Adrenal gland (tissue), 12 donors: ENCODE data around the gene TMEM125. TPM values are rescaled to one million over a fixed set of nuclear protein-coding genes. Genes with fewer than 3 reads are reported as not detected.

Experiments used
- DNase-seq, 7 donors: peaks; one replicate each; pipeline ENCODE4 v3.0.0-alpha.2; 2019 to 2020
- H3K27ac ChIP-seq, 5 donors: fragments of 200-600 bp; sonication (generic) in 4 of 5; 1 replicate in 3 of 5; 2 replicates in 2 of 5; pipeline versions ENCODE4 v1.5.1 to v1.8.0; 2016 to 2020; ENCODE audit warnings: mild to moderate bottlenecking in 1 of 5
- H3K27me3 ChIP-seq: fragments of 200-600 bp; 2 replicates; pipeline ENCODE4 v1.8.0; 2021
- H3K36me3 ChIP-seq, 2 donors: fragments of 200-600 bp; replicated peaks in 1 of 2; 1 replicate in 1 of 2; 2 replicates in 1 of 2; pipeline versions ENCODE4 v1.5.1 to v1.8.0; 2018 to 2022
- H3K4me1 ChIP-seq, 2 donors: fragments of 200-600 bp; replicated peaks in 1 of 2; 1 replicate in 1 of 2; 2 replicates in 1 of 2; pipeline versions ENCODE4 v1.5.1 to v1.8.0; 2018 to 2021
- H3K4me3 ChIP-seq, 4 donors: fragments of 200-600 bp; sonication (generic) in 3 of 4; one replicate each; pipeline ENCODE4 v1.5.1; 2016 to 2018
- H3K9me3 ChIP-seq, 3 donors: fragments of 200-600 bp; sonication (generic) in 1 of 3; replicated peaks in 1 of 3; 1 replicate in 2 of 3; 2 replicates in 1 of 3; pipeline versions ENCODE4 v1.5.1 to v1.8.0; 2016 to 2021
- CTCF ChIP-seq, 6 experiments: fragments of 450-650 bp in 4 of 6; fragments of 200-600 bp in 2 of 6; sonication (generic) in 1 of 6; IDR thresholded peaks; 1 replicate in 5 of 6; 2 replicates in 1 of 6; pipeline versions ENCODE4 v1.5.1 to v1.8.0; 2016 to 2021; ENCODE audit warnings: antibody characterized with exemption in 6 of 6, mild to moderate bottlenecking in 2 of 6, moderate library complexity in 1 of 6
- POLR2A ChIP-seq, 2 donors: fragments of 450-650 bp; IDR thresholded peaks; one replicate each; pipeline ENCODE4 v1.6.1; 2017; ENCODE audit warnings: antibody characterized with exemption in 2 of 2, mild to moderate bottlenecking in 2 of 2, moderate library complexity in 1 of 2
- WGBS, 4 donors: extraction: QIAGEN DNeasy Blood & Tissue Kit in 2 of 4; methylation state at CpG; one replicate each; pipeline versions ENCODE4 v1.1.5 to v1.1.7; 2013 to 2017; 5-methylcytosine and 5-hydroxymethylcytosine counted together
- intact Hi-C, 2 donors: fragments of 100-400 bp; cut with DNase I; formaldehyde crosslinking; loops; one replicate each; pipeline versions ENCODE4 v1.14.1 to v1.15.0; 2022 to 2023
- polyA plus RNA-seq, 3 donors: library from polyadenylated mRNA; stranded (reverse); fragments of 200-250 nt in 2 of 3; fragments of 350-450 nt in 1 of 3; fragmentation: Illumina TruSeq in 1 of 3; extraction: RNeasy Lipid Tissue Mini Kit (QIAGEN cat#74804) in 1 of 3; gene quantifications; one replicate each; pipeline ENCODE4 v1.2.3, GENCODE V29; 2013 to 2014
- total RNA-seq, 9 donors: library from RNA; depleted of rRNA in 4 of 9; stranded (reverse); fragments of >200 nt in 4 of 9; fragments of 120-200 nt in 1 of 9; fragmentation: NEBNext Ultra II Directional in 1 of 9; extraction: Animal tissue kit (Norgen Biotek cat#: 25700) in 1 of 9; gene quantifications; one replicate each; pipeline versions ENCODE4 v1.1.0 to v1.2.4, GENCODE V29; 2013 to 2023
- donor health status: healthy with polysubstance abuse.
- donor health status: Bipolar disorder and iron deficiency.
- donor health status: DM: yes; HTN: yes; CAD: no.
- donor health status: DM: no; HTN: no; CAD: no.
- donor health status: DM: no; HTN: no; CAD: no.
- donor health status: DM: yes; HTN: yes; CAD: no.

The TMEM125 gene
- total and polyA plus RNA-seq, 12 donors, result 0.14 to 2.1 (median 1.0) TPM; not detected in 2

GRCh38 chr1:43307458-43308158, 37.8 kb downstream of the TMEM125 start:
- Histone ChIP-seq H3K27ac (no peak overlapping the region), H3K27me3 (no peaks in the 10 kb centered on the region), H3K4me1 (no peaks in the 10 kb centered on the region), H3K4me3 (no peak overlapping the region), H3K36me3 (no peaks in the 10 kb centered on the region), H3K9me3 (no peaks in the 10 kb centered on the region)
- DNase-seq, result peak in 1 of 7 donors; percentile 12
- intact Hi-C loops, result no loop called here
- 86 to 94% (median 91%) methylated on average over 5 to 9 of the region's 9 CpGs for WGBS, 4 donors
- TF ChIP-seq CTCF (IDR thresholded peaks at IDR 0.05) (no peak), POLR2A (IDR thresholded peaks at IDR 0.05) (no peak)

DNA sequence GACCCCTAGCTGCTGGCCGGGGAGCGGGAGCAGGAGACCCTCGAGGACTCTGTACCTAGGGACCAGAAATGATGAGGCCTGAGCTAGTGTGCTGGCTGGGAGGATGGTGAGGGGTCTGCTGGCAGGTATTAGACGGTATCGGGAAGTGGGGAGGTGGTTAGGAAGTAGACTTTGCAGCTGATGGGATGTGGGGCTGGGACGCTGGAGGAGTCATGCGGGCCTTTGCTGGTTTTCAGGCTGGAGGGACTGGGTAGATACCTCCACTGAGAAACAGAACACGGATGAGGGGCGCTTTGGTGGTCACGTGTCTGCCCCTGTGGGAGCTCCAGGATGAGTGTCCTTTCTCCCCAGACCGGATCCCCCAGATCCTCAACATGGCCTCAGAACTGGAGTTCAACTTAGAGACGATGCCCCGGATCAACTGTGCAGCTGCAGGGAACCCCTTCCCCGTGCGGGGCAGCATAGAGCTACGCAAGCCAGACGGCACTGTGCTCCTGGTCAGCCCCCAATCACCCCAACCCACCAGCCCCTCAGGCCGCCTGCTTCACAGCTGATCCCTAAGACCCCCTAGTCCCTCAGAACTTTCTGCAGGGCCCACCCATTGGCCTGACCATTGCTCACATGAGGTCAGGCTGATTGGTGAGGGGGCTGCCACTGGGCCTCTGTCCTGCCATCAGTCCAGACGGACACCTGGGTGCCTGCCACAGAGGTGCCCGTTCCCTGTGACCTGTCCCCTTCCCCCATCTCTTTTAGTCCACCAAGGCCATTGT, 39.0 kb downstream of the TMEM125 start:
- Histone ChIP-seq H3K36me3 (no peaks in the 10 kb centered on the region), H3K4me3 (no peak overlapping the region), H3K4me1 (no peaks in the 10 kb centered on the region), H3K27ac (no peak overlapping the region), H3K9me3 (no peaks in the 10 kb centered on the region), H3K27me3 (no peaks in the 10 kb centered on the region)
- intact Hi-C loops, result no loop called here
- WGBS, 4 donors, result 94 to 95% (median 95%) methylated on average over 13 to 20 of the region's 20 CpGs
- peak in 1 of 7 donors; percentile 7 for DNase-seq
- TF ChIP-seq CTCF (IDR thresholded peaks at IDR 0.05) (no peak), POLR2A (IDR thresholded peaks at IDR 0.05) (no peak)

GRCh38 chr1:43309405-43310025, 39.7 kb downstream of the TMEM125 start:
- peak in 1 of 7 donors; percentile 12 for DNase-seq
- no peaks in the 10 kb centered on the region for H3K36me3 ChIP-seq
- H3K4me1 ChIP-seq, result no peaks in the 10 kb centered on the region
- WGBS, 4 donors, result 81 to 93% (median 84%) methylated on average over 5 to 13 of the region's 13 CpGs
- intact Hi-C loops, result no loop called here
- no peak overlapping the region for H3K4me3 ChIP-seq
- H3K27ac ChIP-seq, result no peak overlapping the region
- no peaks in the 10 kb centered on the region for H3K27me3 ChIP-seq
- H3K9me3 ChIP-seq, result no peaks in the 10 kb centered on the region
- no peak for TF ChIP-seq CTCF (IDR thresholded peaks at IDR 0.05)
- no peak for TF ChIP-seq POLR2A (IDR thresholded peaks at IDR 0.05)

DNA sequence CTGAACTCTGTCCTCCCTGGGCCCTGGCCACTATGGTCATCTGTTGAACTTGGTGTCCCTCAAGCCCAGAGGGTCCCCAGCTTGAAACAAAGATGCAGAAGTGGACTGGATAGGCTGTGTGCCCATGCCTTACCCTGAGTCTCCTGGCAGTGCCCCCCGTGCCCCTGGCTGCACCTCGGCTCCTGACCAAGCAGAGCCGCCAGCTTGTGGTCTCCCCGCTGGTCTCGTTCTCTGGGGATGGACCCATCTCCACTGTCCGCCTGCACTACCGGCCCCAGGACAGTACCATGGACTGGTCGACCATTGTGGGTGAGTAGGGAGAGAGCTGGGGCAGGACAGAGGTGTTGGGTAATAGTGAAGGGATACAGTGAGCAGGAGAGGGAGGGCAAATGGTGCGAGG, 41.7 kb downstream of the TMEM125 start:
- Histone ChIP-seq H3K27ac (no peak overlapping the region), H3K36me3 (no peaks in the 10 kb centered on the region)

More for the DNA sequence above, 41.7 kb downstream of the TMEM125 start:
- Histone ChIP-seq H3K4me3 (no peak overlapping the region), H3K4me1 (no peaks in the 10 kb centered on the region), H3K9me3 (no peaks in the 10 kb centered on the region), H3K27me3 (no peaks in the 10 kb centered on the region)
- intact Hi-C loops, result no loop called here
- DNase-seq, result peak in 1 of 7 donors; percentile 3
- no peak for TF ChIP-seq POLR2A (IDR thresholded peaks at IDR 0.05)
- 94 to 97% (median 96%) methylated on average over 6 to 9 of the region's 9 CpGs for WGBS, 4 donors
